HL-60/S4 (cell line): ENCODE results near the gene CAMSAP3.
"Not testable (repeated sequence)": the region's sequence is repeated elsewhere in the genome, so short reads cannot be mapped to it uniquely, and the experiment has no call there.

Source experiments
- in situ Hi-C: fragments of 300-500 bp; cut with MboI; formaldehyde crosslinking; loops from 2 replicates; pipeline ENCODE4 v1.14.3; 2022; ENCODE audit warnings: low sequenced_read_pairs

The CAMSAP3 gene

GRCh38 chr19:7631577-7631976 is 35.9 kb downstream of the CAMSAP3 start:
- in situ Hi-C loops = no loop called here

GRCh38 chr19:7632340-7633203 is 36.9 kb downstream of the CAMSAP3 start:
- in situ Hi-C loops = no loop called here

GRCh38 chr19:7633698-7634097 is 38.0 kb downstream of the CAMSAP3 start, which contains the start of gene PCP2:
Gene PCP2, minus strand, starts transcription at chr19:7633719. Its CDS starts 262 bp downstream, at chr19:7633457.
- in situ Hi-C loops = no loop called here

- in situ Hi-C loops = no loop called here
Measured at GRCh38 chr19:7635670-7636069, 40.0 kb downstream of the CAMSAP3 start.

GRCh38 chr19:7636317-7636690 is 40.6 kb downstream of the CAMSAP3 start:
- in situ Hi-C loops = no loop called here

- in situ Hi-C loops = no loop called here
Measured at GRCh38 chr19:7636691-7637373, 41.2 kb downstream of the CAMSAP3 start, which contains the start of gene STXBP2. Gene STXBP2, plus strand, starts transcription at chr19:7637110. Its CDS starts 40 bp downstream, at chr19:7637150.

- in situ Hi-C loops = no loop called here
Measured at GRCh38 chr19:7637374-7638256, 42.0 kb downstream of the CAMSAP3 start.

GRCh38 chr19:7638802-7639465 is 43.3 kb downstream of the CAMSAP3 start:
- in situ Hi-C loops = no loop called here

GRCh38 chr19:7639863-7640348 is 44.2 kb downstream of the CAMSAP3 start:
- in situ Hi-C loops = no loop called here

GRCh38 chr19:7640803-7641202 is 45.1 kb downstream of the CAMSAP3 start:
- in situ Hi-C loops = no loop called here

GRCh38 chr19:7641290-7642276 is 45.9 kb downstream of the CAMSAP3 start:
- in situ Hi-C loops = no loop called here

- in situ Hi-C loops = no loop called here
Measured at GRCh38 chr19:7642295-7643030, 46.8 kb downstream of the CAMSAP3 start.

GRCh38 chr19:7643031-7643415 is 47.4 kb downstream of the CAMSAP3 start:
- in situ Hi-C loops = no loop called here

- in situ Hi-C loops = not testable (repeated sequence)
Measured at GRCh38 chr19:7643629-7644549, 48.2 kb downstream of the CAMSAP3 start.

GRCh38 chr19:7644550-7644877 is 48.9 kb downstream of the CAMSAP3 start:
- in situ Hi-C loops = no loop called here

GRCh38 chr19:7645163-7645562 is 49.5 kb downstream of the CAMSAP3 start:
- in situ Hi-C loops = no loop called here

GRCh38 chr19:7645656-7646425 is 50.2 kb downstream of the CAMSAP3 start:
- in situ Hi-C loops = no loop called here
